HEK293T (cell line): Measurements from ENCODE around the gene HOXA10.

ENCODE experiments used
- CTCF ChIA-PET: fragments of 350-600 bp; formaldehyde crosslinking; extraction: SDS; loops from one replicate; lab custom pipeline; 2021; ENCODE audit warnings: antibody characterized with exemption, inconsistent platforms; lab: Yijun Ruan, JAX
- POLR2A ChIA-PET: fragments of 350-600 bp; formaldehyde crosslinking; extraction: SDS; loops from one replicate; lab custom pipeline; 2020; ENCODE audit warnings: antibody characterized with exemption, inconsistent platforms; lab: Yijun Ruan, JAX
- DNase-seq: peaks from one replicate; pipeline ENCODE4 v3.0.0; 2012; ENCODE audit warnings: mixed read lengths; ENCODE audit errors: extremely low spot score
- ARNT ChIP-seq: fragments of 450-650 bp; IDR thresholded peaks from 2 replicates; pipeline ENCODE4 v1.6.1; 2017; ENCODE audit warnings: mild to moderate bottlenecking
- BHLHE40 ChIP-seq: fragments of 450-650 bp; IDR thresholded peaks from 2 replicates; pipeline ENCODE4 v1.6.1; 2016; ENCODE audit warnings: mild to moderate bottlenecking, moderate library complexity, borderline replicate concordance
- CTBP1 ChIP-seq: fragments of 450-650 bp; IDR thresholded peaks from 2 replicates; pipeline ENCODE4 v1.6.1; 2016; ENCODE audit warnings: borderline replicate concordance
- ELF4 ChIP-seq: fragments of 450-650 bp; IDR thresholded peaks from 2 replicates; pipeline ENCODE4 v1.6.1; 2017; ENCODE audit warnings: antibody characterized with exemption
- FOXA1 ChIP-seq: fragments of 450-650 bp; IDR thresholded peaks from 2 replicates; pipeline ENCODE4 v1.6.1; 2016; ENCODE audit warnings: mild to moderate bottlenecking
- FOXK2 ChIP-seq: fragments of 450-650 bp; IDR thresholded peaks from 2 replicates; pipeline ENCODE4 v1.6.1; 2016; ENCODE audit warnings: mild to moderate bottlenecking
- FOXM1 ChIP-seq: fragments of 450-650 bp; IDR thresholded peaks from 2 replicates; pipeline ENCODE4 v1.6.1; 2017; ENCODE audit warnings: mild to moderate bottlenecking, borderline replicate concordance
- HDGF ChIP-seq: fragments of 450-650 bp; IDR thresholded peaks from 2 replicates; pipeline ENCODE4 v1.6.1; 2017; ENCODE audit warnings: antibody characterized with exemption, borderline replicate concordance
- L3MBTL2 ChIP-seq: fragments of 450-650 bp; conservative IDR thresholded peaks from 2 replicates; pipeline ENCODE4 v1.6.1; 2016; ENCODE audit warnings: mild to moderate bottlenecking
- LEF1 ChIP-seq: fragments of 450-650 bp; IDR thresholded peaks from 2 replicates; pipeline ENCODE4 v1.6.1; 2017; ENCODE audit warnings: mild to moderate bottlenecking, borderline replicate concordance
- NFRKB ChIP-seq: fragments of 450-650 bp; IDR thresholded peaks from 2 replicates; pipeline ENCODE4 v1.6.1; 2016; ENCODE audit warnings: mild to moderate bottlenecking, moderate library complexity
- PKNOX1 ChIP-seq: fragments of 450-650 bp; IDR thresholded peaks from 2 replicates; pipeline ENCODE4 v1.6.1; 2016
- SP1 ChIP-seq: fragments of 450-650 bp; IDR thresholded peaks from 2 replicates; pipeline ENCODE4 v1.6.1; 2017
- SUZ12 ChIP-seq: fragments of 450-650 bp; IDR thresholded peaks from 2 replicates; pipeline ENCODE4 v1.6.1; 2016; ENCODE audit warnings: mild to moderate bottlenecking
- TARDBP ChIP-seq: fragments of 450-650 bp; IDR thresholded peaks from 2 replicates; pipeline ENCODE4 v1.6.1; 2016
- ZNF384 ChIP-seq: fragments of 450-650 bp; IDR thresholded peaks from 2 replicates; pipeline ENCODE4 v1.6.1; 2016

HOXA10 gene

GRCh38 chr7:27128776-27129728, 45.1 kb downstream of the HOXA10 start:
- ChIA-PET POLR2A (interaction anchor here (1.0 to 5.3 kb wide), 2 partner anchors 12 to 18 kb away, joined by 3 to 103 read pairs; no protein-coding TSS in a partner anchor), CTCF (interaction anchor here (1.3 kb wide), 1 partner anchor 32 kb away, joined by 5 read pairs; no protein-coding TSS in a partner anchor)
- TF ChIP-seq ARNT: no peak
- no peak for TF ChIP-seq SUZ12
- TF ChIP-seq SP1: no peak
- no peak for TF ChIP-seq PKNOX1
- TF ChIP-seq FOXM1: no peak
- DNase-seq: no peak

GRCh38 chr7:27128034-27128433, 46.1 kb downstream of the HOXA10 start:
- TF ChIP-seq LEF1 (no peak), ARNT (no peak), ELF4 (no peak)
- DNase-seq: no peak
- ChIA-PET CTCF (interaction anchor here (1.3 kb wide), 1 partner anchor 33 kb away, joined by 5 read pairs; no protein-coding TSS in a partner anchor), POLR2A (interaction anchor here (0.8 to 5.3 kb wide), 3 partner anchors 11 to 25 kb away, joined by 3 to 103 read pairs (median 3); partner anchors contain the start of gene HOXA3)

GRCh38 chr7:27126596-27127327, 47.4 kb downstream of the HOXA10 start:
- ChIA-PET POLR2A (interaction anchor here (0.8 to 1.0 kb wide), 3 partner anchors 11 to 13 kb away, joined by 3 to 4 read pairs (median 3); no protein-coding TSS in a partner anchor), CTCF (no interaction called here)
- TF ChIP-seq NFRKB: no peak
- TF ChIP-seq ZNF384: no peak; the same call in 1 of the 2 replicates
- DNase-seq: no peak

- POLR2A ChIA-PET: interaction anchor here (0.8 to 1.0 kb wide), 2 partner anchors 11 to 13 kb away, joined by 3 to 4 read pairs; no protein-coding TSS in a partner anchor
- DNase-seq: no peak
- CTCF ChIA-PET: no interaction called here
- TF ChIP-seq PKNOX1: peak; percentile 72
- no peak for TF ChIP-seq HDGF
- TF ChIP-seq FOXM1: no peak
- TF ChIP-seq ZNF384: no peak
- TF ChIP-seq FOXK2: no peak
- no peak for TF ChIP-seq ELF4
Observed at GRCh38 chr7:27125986-27126394, 48.1 kb downstream of the HOXA10 start.

- no peak for DNase-seq
- TF ChIP-seq TARDBP (no peak), NFRKB (no peak), CTBP1 (no peak), SP1 (no peak), PKNOX1 (no peak), ARNT (no peak), BHLHE40 (no peak), SUZ12 (no peak), ZNF384 (no peak), FOXA1 (no peak), L3MBTL2 (no peak), FOXM1 (no peak), LEF1 (no peak), HDGF (no peak), FOXK2 (no peak), ELF4 (no peak)
- ChIA-PET POLR2A (interaction anchor here (1.1 kb wide), 1 partner anchor 10 kb away, joined by 3 read pairs; no protein-coding TSS in a partner anchor), CTCF (no interaction called here)
Observed at GRCh38 chr7:27124902-27125689, 49.0 kb downstream of the HOXA10 start.
